Fibroblast of skin of left biceps (primary cell): ENCODE measurements around the gene ROR1.
"Not testable (repeated sequence)": the region's sequence is repeated elsewhere in the genome, so short reads cannot be mapped to it uniquely, and the experiment has no call there.

Source experiments
- DNase-seq, 2 experiments: peaks; one replicate each; pipeline ENCODE4 v3.0.0-alpha.2; 2013; ENCODE audit warnings: low read depth in 2 of 2

The ROR1 gene

GRCh38 chr1:64098436-64098835 lies 324.6 kb downstream of the ROR1 start:
- no peak for DNase-seq

- no peak for DNase-seq
These were observed 325.2 kb downstream of the ROR1 start for GRCh38 chr1:64098846-64099582.

GRCh38 chr1:64100791-64101190 lies 327.0 kb downstream of the ROR1 start:
- DNase-seq: no peak

- not testable (repeated sequence) for DNase-seq
These were observed 330.8 kb downstream of the ROR1 start for GRCh38 chr1:64104585-64104984.

- no peak for DNase-seq
These were observed 333.3 kb downstream of the ROR1 start for GRCh38 chr1:64107118-64107519.

DNA sequence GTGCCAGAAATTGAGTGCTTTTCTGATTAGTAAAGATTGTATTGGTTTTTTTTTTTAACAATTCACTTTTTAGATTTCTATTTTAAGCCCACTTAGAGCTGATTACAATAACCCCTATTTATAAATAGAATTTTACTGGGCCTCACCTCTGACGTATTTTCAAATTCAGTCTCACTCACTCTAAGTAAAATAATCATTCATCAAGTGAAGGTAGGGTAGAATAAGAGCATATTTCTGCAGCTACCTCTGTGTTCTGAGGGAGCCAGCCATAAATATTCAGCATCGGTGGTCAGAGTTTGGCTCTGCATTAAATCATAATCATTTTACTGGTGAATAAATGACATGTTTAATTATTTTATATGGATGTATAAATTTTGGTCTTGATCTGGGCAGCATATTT lies 333.8 kb downstream of the ROR1 start:
- no peak for DNase-seq

DNA sequence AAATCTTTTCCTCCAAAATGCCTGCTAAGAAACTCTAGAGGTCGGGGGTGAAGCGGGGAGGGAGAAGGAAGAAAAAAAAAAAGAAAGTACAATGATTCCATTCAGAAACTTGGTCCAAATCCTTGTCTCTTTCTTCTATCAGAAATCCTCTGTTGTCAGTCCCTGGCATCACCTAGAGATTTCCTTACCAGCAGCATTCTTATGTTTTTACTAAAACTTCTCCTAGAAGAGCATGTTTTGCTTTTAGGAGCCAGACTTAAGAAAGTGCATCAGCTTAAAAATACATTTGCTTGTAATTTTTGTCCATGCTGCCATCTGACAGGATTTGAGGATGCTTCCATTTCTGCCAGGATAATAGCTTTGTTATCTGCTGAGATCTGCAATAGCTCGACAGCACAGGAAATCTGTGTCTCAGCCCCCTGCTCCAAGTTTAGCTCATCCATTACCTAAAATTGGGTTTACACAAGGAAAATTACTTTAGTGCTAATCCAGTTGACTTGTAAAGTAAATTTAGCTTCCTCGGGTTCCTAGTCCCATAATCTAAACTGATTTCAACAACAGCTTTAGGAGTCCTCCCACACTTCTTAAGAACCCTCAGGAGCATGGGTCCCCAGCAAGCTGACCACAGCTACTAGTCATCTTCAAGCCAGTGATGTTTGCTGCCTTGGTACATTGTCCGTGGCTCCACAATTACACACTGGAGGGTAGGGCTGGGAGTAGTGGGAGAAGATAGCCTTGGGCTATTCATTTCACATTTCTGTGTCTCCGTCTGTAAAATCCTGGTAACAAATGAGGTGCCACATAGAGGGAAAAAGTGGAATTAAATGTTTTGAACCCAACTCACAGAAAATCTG lies 337.3 kb downstream of the ROR1 start:
- DNase-seq: no peak

- no peak for DNase-seq
These were observed 338.0 kb downstream of the ROR1 start for GRCh38 chr1:64111787-64112186.

DNA sequence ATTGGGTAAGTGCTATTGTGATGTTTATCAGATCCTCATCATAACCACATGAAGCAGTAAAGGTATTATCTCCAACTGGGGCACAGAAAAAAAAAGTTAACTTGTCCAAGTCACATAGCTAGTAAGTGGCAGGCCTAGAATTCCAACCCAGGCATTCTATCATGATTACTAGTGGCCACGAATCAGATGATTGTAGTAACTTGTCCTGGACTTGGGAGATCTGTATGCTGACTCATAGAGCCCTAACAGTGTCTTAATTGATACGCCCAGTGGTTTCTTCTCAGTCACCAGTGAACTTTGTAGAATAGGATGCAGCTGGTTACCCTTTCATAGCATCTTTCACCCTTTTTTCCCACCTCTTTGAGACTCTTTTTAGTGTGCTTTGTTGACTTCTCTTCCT lies 338.5 kb downstream of the ROR1 start:
- DNase-seq: no peak

- no peak for DNase-seq
These were observed 340.3 kb downstream of the ROR1 start for GRCh38 chr1:64114012-64114525.

GRCh38 chr1:64116537-64116936 lies 342.7 kb downstream of the ROR1 start:
- no peak for DNase-seq

GRCh38 chr1:64117492-64117891 lies 343.7 kb downstream of the ROR1 start:
- DNase-seq: no peak

GRCh38 chr1:64121766-64122385 lies 348.1 kb downstream of the ROR1 start:
- no peak for DNase-seq

DNA sequence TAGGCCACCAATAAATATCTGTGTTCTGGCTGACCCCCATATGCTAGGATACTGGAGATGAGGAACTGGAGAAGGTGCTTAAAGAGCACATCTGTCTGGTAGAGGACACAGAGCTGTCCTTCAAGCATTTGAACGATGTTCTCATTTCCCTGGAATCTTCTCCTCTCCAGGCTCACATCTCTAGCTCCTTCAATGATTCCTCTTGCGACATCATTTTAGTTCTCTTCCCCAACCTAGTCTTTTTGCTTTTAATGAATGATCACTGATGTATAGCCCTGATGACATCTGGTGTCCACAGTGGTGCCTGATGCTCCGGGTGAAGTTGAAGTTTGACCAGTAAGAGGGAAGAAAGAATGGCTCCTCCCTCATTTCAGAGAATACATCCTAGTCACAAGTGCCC lies 348.8 kb downstream of the ROR1 start:
- DNase-seq: no peak

DNA sequence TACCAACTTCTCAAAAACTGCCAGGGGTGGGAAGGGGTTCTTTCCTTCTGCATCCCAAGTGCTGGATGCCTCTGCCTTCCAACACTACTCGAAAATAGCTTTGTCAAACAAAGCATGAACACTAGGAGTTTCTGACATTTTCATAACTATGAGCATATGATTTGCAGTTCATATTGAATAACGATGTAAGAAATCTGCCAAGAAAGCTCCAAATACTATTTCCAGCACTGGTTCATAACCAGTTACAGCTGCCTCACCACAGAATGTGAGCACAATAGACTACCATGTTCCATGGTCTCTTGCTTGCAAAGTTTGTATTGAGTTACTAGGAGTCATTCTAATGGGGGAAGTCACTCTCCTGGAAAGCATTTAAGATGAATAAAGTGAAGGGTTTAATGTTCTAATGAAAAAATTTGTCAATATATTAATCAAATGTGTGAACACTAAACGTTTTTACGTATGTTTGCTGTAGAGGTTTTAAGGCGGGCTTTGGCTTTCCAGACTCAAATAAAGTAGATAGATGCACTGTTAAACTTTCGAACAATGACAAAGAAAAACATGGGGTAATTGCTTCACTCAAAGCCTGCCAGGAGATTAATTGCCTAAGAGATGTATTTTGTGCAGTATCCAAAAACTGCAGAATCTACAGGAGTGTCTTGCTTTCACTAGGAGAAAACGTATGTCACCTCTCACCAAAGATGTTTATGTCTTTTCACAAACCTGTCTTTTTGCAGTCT lies 351.1 kb downstream of the ROR1 start:
- peak in 1 of 2 experiments; percentile 49 for DNase-seq

DNA sequence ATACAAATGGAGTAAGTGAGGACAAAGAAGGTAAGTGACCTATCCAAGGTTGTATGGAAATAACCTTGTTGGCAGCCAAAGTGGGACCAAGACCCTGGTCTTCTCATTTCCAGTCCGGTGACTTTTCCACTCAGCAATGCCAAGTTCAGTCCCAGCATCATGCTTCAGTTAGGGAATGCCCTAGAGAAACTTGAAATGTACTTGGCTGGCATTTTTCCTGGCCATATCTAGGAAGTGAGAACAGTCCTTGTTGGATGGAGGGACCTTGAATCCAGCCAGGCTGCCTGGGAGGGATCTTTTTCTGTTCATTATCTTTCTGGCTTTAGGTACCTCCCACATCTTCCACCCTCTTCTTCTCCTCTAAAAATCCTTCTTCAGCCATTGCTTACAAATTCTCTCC lies 352.8 kb downstream of the ROR1 start:
- no peak for DNase-seq

- DNase-seq: no peak
These were observed 353.5 kb downstream of the ROR1 start for GRCh38 chr1:64127297-64127696.

DNA sequence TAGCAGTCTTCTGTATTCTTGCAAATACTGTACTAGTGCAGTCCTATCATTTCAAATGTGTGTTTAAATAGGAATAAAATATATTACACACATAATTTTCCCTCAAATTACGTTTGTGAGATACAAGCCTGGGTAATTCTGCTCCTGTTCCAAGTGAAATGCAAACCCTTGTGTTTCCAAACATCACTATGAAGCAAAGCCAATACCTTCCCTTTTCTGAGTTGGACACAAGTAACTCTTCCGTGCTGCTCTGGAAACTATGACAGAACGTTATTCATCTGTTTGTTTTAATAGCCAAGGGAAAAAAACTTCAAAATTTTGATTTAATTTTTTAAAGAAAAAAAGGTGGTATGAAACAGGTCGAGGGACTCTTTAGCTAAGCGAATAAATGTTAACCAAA lies 355.9 kb downstream of the ROR1 start:
- no peak for DNase-seq

DNA sequence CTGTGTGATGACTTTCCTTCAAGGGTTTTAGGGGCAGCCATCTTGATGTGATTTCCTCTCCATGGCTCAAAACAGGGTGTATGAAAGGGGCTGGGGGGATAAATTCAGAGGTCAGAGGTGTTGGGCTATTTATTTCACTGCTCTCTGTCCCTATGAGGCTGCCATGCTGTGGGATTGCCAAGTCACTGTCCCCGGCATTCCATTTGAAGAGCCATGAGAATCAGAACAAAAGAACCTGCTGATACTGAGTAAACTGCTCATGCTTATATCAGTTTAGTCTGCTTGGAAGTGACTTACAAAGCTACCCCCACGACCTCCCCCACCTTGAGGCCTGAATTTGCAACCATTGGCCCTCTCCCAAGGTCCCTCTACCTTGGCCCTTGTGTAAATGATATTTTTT lies 357.3 kb downstream of the ROR1 start:
- no peak for DNase-seq

DNA sequence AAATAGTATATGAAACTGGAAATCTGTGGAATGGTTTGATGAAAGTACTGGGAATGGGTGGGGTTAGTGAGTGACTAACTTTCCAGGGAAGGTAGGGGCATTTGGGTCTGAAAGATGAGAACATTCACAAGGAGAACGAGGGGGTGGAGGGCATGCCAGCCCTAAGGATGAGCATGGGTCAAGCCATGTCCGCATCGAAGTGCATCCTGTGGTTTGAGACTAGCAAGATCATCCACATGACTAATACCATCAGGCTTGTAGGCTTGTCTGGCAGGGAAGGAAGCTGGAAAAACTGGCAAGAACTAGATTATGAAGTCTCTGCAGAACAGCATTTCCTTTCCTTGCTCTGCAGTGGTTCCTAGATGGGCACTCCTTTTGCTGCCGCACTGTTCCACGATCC lies 359.2 kb downstream of the ROR1 start:
- DNase-seq: peak in 1 of 2 experiments; percentile 42

DNA sequence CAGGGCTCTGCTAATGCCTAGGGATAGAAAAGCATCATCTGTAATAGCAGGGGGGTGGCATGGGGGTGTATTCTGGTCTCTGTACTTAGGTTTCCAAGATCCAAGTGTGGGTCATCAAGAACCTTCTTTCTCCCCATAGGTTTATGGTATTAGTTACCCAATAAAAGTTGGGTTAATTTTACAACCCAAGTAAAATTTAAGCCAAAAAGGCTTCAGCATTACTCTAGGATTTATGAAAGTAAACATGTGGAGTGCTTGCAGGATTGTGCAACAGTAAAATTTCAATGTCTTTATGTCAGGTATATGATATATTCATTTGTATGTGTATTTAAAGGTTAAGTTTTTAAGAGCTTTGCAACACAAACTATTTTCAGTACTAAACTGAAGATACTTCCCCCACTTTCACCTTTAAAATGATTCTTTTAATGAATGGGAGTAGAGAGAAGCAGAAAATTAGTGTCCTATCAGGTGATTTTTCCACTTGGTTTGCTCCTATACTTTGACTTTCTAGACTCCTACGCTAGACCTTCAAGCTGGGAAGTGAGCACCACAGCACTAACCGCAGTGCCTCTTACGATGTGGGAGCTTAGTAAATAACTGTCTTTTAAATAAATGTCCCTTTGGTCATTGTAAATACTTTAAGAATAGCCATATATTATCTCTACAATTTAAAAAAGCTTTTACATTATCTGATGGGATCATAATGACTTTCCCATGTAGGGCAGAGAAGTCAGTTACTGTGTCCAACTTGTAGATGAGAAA lies 361.8 kb downstream of the ROR1 start:
- no peak for DNase-seq
